HG03432 (cell line): ENCODE measurements around the gene COL4A3.
"Not testable (repeated sequence)": the region's sequence is repeated elsewhere in the genome, so short reads cannot be mapped to it uniquely, and the experiment has no call there.

ENCODE experiments used
- ATAC-seq: cut with Tn5 transposase; IDR thresholded peaks from one replicate; pipeline ENCODE4 v1.9.1; 2021; ENCODE audit warnings: mild to moderate bottlenecking, moderate library complexity; ENCODE audit not compliant: unreplicated experiment

The COL4A3 gene

DNA sequence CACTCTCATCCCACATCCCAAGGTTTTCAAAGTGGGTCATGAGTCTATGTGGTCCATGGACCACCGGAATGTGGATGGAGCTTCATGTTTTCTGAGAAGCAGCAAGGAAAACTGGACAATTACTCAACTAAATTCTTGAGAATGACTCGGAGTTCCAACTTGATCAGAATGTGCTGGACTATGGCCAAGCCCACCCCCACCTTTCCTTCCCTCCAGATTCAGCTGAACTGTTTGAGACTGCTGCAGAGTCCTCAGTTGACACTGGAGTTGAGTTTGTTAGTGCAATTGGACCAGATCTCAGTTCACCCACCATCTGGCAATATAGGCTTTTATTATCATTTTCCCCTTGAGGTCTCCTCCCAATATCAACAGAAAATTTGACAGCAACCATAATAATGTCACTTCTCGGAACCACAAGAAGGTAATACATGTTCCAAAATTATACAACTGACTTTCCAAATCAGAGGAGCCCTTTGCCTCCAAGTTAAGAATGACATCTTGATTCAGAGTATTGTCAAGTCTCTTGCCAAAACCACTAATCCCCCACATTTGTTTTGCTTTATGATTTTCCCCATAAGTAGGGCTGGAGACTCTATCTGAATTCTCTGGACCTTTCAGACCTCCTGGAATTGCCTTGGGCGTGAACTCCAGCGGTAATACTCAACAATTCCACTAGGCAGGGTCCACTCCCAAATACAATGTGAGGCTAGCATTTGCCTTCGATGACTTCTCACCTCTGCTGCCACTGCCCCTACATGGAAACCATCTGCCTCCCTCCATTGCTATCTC, 9.2 kb upstream of the COL4A3 start:
- ATAC-seq, result no peak

DNA sequence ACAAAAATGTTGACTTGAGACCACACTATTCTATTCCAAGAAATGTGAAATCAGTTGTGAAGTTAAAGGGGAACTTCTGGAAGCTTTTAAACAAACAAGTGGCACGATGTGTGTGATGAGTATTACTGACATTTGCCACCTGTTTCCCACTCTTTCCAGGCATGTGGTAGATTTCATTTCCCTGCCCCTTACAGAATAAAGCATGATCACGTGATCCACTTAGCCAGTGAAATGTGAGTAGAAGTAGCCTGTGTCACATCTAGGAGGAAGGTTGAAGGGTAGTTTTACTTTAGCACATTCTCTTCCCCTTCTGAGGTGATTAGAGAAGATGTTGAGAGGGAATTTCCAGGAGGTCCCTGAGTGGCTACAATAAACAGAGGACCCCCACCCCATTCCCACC, 4.3 kb upstream of the COL4A3 start:
- ATAC-seq, result no peak

DNA sequence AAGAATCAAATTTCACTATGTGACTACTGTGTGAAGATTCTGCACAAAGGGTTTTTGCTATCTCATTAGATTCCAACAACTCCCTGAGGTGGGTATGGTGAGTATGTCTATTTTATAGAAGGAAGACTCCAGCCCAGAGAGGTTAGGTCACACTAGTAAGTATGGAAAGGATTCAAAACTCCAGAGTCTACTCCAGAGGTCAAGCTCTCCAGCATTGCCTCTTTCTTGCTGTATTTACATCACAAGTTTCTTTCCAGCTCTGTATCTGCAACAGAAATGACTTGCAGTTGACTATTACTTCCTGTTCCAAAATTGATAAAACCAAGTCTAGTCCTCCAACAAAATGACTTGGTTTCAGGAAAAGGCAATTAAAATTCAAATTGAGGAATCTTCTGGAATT, 2.5 kb upstream of the COL4A3 start:
- ATAC-seq, result no peak

DNA sequence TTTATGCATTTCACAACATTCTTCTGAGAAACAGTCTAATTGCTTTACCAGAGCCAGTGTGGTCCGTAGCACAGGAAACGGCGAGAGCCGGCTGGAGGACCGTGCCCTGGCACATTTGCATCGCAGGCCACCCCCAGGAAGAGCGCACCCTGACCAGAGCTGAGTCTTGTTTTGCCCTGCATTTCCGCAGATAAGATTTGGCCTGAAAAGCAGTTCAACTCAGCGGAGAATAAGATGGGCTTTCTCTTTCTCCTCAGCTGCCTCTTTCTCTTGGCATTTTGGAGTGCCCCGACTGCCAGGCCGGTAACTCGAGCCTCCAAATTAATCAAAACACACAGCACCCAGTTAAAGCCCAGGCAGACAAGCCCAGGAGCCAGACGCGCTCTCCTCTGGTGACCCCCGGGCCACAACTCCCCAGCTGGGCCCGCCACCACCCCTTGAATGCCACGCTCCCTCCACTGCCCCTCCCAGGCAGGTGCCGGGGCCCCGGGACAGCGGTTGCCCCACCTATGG, 883 bp upstream of the COL4A3 start:
- peak; percentile 68 for ATAC-seq

DNA sequence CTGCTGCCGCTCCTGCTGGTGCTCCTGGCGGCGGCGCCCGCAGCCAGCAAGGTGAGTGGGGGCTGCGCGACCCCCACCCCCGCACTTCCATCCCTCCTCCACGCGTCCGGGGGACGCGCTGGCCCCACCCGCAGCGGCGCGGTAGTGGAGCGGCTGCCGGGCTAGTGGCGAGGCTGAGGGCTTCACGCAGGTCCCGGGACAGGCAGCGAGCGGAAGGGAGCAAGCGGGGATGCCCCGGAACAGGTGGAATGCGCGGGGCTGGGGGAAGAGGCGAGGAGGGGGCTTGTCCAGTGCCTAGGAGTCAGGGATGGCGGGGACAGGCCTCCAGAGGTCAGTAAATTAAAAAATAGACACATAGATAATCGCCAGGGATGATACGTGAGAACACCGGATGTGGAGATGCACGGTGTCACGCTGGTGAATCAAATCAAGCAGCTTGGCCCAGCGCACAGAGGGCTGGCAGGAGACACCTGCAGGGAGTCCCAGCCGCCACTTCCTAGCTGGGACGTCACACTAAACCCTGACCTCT, 403 bp downstream of the COL4A3 start:
- ATAC-seq, result peak; percentile 73

DNA sequence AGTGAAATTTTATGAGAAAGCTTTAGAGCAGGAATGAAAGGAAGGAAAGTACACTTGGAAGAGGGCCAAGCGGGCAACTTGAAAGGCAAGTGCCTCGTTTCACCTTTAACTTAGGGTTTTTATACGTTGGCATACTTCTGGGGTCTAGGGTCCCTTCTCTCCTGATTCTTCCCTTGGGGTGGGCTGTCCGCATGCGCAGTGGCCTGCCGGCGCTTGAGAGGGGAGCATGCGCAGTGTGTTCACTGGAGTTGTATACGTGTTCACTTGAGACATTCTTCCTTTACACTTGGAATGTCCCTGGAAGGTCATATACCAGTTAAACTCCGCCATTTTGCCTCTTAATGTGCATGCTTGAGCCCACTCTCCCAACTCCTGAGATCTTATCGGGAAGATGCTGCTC, 7.4 kb downstream of the COL4A3 start:
- ATAC-seq, result not testable (repeated sequence)

DNA sequence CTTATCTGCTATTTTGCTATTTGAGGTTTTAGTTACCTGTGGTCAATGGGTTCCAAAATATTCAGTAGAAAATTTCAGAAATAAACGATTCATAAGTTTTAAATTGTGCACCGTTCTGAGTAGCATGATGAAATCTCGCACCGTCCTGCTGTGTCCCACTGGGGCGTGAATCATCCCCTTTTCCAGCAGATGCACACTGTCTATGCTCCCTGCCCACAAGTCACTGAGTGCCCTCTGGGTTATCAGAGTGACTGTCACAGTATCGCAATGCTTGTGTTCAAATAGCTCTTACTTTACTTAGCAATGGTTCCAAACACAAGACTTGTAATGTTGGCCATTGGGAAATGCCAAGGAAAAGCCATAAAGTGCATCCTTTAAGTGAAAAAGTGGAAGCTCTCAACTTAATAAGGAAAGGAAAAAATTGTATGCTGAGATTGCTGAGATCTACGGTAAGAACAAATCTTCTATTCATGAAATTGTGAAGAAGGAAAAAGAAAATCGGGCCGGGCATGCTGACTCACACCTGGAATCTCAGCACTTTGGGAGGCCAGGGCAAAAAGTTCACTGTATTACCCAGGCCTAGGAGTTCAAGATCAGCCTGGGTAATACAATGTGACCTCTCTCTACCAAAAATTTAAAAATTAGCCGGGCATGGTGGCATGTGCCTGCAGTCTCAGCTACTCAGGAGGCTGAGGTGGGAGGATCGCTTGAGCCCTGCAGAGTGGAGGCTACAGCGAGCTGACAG, 13.3 kb downstream of the COL4A3 start:
- ATAC-seq, result no peak

DNA sequence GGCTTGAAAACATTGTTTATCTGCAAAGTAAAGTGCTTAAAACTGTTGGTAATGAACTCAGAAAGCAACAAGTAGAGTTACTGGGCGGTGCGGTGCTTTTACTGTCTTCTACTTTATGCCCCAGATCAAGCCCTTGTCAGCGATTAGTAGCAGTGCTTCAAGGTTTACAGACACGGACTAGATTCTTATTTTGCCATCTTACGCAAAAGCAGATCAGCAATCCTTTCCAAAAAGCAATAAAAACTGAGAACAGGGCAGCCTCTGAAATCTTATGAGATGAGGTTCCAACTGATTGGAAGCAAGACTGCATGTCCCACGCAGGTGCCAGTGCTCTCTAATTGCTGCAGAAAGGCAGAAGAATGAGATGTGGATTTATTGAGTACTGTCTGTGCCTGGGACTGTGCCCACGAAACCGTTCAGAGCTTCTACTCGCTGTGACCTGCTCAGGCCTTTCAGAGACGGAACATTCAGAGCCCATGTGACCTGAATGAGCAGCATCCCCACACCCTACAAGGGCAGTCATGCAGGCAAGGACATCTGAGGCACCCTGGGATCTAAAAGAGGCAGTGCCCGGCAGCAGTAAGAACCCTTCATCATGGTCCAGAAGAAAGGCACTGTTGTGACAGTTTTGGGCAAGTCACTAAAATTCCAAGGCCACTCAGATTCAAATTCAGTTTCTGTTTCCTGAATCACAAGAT, 15.7 kb downstream of the COL4A3 start:
- no peak for ATAC-seq

DNA sequence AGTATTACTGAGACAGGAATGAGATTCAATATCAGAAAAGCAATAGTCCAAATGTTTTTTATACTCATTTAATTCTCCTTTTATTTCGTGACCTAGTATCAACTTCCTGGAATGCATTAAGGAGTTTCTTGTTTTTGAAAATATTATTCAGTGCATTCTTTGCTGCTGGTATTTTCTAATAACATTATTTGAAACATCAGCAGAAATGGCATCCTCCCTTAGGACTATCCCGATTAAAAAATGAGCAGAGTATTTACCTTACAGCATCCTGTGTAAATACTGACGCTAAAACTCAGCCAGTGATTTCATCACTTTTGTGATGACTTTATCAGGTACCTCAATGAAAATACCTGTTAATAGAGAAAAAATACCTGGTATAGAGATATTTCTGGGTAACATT, 16.3 kb downstream of the COL4A3 start:
- ATAC-seq, result no peak

DNA sequence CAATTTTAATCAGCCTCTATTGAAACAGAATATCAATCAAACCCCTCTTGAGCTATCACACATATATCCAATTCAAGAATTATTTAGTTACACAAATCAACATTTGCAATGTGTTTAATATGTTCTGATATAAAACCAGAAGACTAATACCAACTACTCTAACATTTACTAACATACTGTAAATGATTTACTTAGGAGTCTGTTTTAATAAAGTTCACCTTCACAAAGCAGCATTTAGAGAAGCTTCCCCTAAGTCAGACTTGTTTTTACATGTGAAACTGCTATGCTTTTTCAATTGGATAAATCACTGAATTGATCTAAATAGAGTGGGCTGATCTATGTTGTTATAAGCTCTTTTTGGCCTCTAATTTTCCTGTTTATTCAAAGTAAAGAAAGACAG, 18.3 kb downstream of the COL4A3 start:
- ATAC-seq, result no peak

DNA sequence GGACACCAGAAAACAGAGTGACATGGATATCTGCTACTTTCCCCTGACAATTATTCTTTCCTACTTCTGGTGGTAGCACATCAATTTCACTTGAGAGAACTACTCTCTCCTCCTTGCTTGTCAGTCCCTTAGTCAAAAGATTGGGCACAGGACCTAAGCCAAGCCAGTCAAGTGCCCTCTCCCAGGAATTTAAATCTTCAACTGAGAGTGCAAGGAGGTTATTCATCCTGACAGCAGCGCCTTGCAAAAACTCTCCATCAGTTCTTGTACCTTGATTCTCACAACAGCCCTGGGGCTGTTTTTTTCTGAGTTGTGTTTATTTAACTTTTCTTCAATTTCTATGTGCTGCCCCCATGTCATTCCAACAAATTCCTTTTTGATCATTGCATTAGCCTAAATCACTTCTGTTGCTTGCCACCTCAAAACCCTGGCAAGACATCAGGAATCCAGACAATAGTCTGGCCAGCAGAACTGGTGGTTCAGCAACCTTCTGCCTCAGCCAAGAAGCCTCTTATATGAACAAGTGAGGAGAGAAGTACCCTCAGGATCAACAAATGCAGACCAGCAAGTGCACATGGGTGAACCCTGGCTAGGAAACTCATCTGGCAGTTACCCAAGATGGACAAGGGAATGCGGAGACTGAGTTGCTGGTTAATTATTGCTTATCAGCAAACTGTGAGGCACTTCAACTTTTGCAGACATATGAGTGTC, 19.4 kb downstream of the COL4A3 start:
- ATAC-seq, result no peak

DNA sequence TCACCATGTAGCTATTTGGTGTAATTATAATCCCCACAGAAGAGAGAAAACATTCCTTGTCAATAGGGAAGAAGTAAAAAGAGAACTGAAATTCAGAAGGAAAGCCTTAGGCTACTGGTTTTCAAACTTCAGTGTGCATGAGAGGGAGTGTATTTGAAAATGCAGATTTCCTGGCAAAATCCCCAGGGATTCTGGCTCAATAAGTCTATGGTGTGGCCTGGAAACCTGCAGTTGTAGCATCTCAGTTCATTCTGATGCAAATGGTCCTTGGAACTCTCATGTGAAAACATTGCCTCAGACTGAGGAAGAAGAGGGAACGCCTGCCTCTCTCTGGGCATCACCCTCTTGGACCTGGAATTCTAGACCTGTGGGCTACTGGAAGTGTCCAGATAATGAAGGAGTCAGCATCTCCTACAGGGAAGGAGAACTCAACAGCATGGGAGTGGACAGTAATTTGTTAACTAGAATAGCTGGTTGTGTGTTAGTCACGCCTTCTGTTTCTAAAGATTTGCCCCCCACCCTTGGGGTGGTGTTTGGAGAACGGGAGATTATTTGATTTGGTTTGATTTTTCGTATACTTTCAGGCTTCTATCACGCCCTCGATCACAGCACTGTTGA, 21.3 kb downstream of the COL4A3 start:
- ATAC-seq, result no peak

DNA sequence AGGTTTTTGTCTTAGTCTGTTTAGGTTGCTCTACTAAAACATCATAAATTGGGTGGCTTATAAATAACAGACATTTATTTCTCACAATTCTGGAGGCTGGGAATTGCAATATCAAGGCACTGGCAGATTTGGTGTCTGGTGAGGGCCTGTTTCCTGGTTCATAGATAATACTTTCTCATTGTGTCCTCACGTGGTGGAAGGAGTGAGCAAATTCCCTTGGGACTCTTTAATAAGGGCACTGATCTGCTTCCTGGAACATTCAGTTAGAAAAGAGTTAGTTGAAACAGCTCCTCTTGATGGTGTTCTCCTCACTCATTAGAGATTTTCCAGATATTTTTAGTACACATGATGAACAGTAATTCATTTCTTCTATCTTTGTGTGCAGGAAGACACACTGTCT, 22.3 kb downstream of the COL4A3 start:
- ATAC-seq, result no peak

DNA sequence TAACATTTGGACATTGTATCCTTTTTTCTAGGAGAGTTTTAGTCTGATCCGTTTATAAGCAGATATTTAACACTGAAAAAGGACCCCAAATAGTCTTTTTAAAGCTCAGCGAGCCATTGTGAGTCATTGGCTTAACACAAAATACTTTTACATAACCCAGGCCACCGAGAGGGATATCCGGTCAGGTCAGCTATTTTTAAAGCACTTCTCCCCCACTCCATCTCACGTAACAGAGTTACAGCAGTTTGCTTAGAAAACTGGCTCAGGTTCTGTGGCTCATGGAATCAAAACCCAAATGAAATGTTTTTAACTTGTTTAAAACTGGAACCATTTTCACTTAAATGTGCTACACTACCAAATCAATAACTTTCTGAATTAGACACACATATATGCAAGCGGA, 23.9 kb downstream of the COL4A3 start:
- ATAC-seq, result no peak

DNA sequence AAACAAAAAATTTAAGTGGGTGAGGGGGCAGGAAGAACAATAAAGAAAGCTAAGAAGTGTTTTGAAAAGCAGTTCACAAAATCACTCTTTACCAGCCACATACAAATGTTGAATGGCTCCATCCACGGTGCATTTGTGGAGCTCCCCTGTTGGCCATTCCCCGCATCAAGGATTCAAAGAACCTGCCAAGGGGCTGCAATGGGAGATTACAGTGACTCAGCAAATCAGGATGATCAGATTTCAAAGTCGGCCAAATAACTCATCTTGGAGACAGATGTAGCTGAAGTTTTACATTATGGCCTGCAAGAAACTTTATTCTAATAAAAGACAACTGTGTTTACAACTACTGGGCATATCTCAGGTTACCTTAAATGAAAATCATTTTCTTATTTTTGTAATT, 26.9 kb downstream of the COL4A3 start:
- ATAC-seq, result no peak

DNA sequence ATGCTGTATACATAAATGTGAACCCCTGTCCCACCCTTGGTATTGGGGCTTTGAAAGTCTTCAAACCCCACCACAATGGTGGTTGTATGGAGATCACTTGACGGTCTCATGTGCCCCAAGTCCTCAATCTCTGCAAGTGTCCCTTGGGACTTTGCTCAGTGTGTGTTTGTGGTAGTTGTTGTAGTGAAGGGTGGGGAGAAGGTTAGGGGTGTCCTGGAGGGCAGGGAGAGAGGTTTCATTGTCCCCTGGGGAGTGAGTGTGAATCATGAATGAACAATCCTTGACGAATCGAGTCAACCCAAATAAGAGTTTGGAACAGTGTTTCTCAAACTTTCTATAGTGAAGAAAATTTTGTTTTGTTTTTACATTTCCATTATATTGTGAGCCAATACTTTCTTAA, 28.1 kb downstream of the COL4A3 start:
- ATAC-seq, result no peak

DNA sequence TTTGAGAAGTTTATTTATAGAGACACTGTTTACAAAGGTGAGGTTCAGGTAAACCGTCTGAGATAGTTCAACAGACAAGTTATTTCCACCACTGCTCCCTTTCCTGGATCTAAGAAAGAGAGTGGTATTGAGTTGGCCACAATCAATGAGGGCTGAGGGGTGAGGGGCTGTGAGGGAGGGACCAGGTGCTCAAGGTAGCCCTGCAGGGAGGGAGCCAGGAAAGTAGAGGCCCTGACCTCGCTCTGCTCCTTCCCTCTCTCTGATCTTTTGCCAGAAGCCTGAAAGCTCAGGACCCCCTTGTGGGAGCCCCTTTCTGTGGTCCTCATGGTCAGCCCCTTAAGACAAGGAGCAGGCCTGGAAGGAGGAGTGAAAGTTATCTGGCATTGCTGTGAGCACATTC, 29.8 kb downstream of the COL4A3 start:
- ATAC-seq, result no peak

DNA sequence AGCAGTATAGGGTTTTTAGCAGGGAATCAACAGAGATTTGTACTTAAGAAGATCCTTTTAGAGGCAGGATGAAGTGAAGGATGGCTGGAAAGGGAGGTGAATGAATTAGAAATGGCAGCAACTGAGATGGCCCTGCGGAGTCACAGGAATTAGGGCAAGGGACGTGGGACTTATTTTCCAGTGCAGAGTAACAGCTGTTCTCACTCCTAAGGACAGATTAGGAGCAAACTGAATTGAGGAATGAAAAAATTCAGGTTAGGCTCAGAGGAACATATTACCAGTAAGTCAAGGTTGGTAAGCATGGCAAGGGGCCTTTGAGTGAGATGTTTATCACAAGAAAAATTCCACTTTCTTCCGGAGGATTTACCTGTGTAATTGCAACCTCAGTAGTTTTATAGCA, 34.4 kb downstream of the COL4A3 start:
- ATAC-seq, result no peak

DNA sequence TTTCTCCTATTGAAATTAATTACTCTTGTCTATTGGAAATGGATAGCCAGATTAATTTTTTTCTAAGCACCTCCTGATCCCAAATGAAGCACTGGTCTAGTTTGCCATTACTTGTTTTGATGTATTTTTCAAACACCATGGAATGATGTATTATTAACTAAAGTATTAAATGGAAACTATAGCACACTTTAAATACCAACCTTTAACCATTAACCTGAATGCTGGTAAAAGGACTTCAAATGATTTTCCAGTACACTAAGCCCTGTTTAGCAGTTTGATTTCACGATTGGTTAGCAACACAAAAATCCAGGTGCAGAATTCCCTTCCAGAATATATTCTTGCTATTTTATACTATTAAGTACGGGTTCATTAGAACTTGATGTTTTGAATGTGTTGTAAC, 37.3 kb downstream of the COL4A3 start:
- ATAC-seq, result no peak

DNA sequence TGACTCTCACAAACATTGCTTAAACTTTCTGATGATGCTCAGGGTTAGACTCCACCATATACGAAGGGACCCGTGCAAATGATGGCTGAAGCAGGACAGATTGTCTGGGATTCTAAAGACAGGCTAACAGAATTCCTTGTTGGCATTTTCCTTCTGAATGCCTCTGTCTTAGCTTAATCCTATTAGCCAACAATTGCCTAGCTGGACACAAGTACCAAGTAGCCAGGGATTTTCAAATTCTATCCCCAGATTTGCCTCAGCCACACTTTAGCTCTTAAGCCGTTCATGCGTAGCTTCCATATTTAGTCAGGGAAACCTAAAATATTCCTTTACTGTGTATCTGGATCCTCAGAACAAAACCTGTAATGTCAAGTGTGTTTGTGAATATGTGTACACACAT, 40.0 kb downstream of the COL4A3 start:
- ATAC-seq, result no peak
